Measurements from ENCODE around the gene HSPA6. TPM values are rescaled to one million over a fixed set of nuclear protein-coding genes. Genes with fewer than 3 reads are reported as not detected.
"Not testable (repeated sequence)": the region's sequence is repeated elsewhere in the genome, so short reads cannot be mapped to it uniquely, and the experiment has no call there.

The HSPA6 gene
- total RNA-seq, 1 donor from 2014 or later = not detected

- H3K4me3 ChIP-seq = peak overlapping the region; percentile 80
- Mint-ChIP-seq H3K27me3 (ENCODE audit: insufficient read depth, low read depth) (peaks cover 22% of the 10 kb centered on the region), H3K27ac (peak overlapping the region; percentile 92), H3K4me3 (peak overlapping the region; percentile 96)
- H4K20me1 ChIP-seq (ENCODE audit: low read depth); H3K4me1 Mint-ChIP-seq; H3K9me3 Mint-ChIP-seq; H3K36me3 Mint-ChIP-seq; H3K36me3 ChIP-seq; H3K9ac ChIP-seq; H3F3A ChIP-seq (ENCODE audit: low read depth); H3K79me2 ChIP-seq (ENCODE audit: low read depth); H3K27ac ChIP-seq; H3K4me1 ChIP-seq; H3K9me3 ChIP-seq (ENCODE audit: low read depth): not testable (repeated sequence)
- peak; percentile 83 for DNase-seq (ENCODE audit: low spot score)
- H3K27me3 ChIP-seq = peaks cover 30% of the 10 kb centered on the region
- peak; percentile 8 for TF ChIP-seq CTCF (IDR thresholded peaks at IDR 0.05)
- peak; percentile 50 for TF ChIP-seq EZH2 (IDR thresholded peaks at IDR 0.05)
- H3K4me2 ChIP-seq = peak overlapping the region; percentile 71
- H2AFZ ChIP-seq (replicated peaks) = peak overlapping the region; percentile 99
Observed at GRCh38 chr1:161539731-161540569, 15.6 kb downstream of the HSPA6 start.

DNA sequence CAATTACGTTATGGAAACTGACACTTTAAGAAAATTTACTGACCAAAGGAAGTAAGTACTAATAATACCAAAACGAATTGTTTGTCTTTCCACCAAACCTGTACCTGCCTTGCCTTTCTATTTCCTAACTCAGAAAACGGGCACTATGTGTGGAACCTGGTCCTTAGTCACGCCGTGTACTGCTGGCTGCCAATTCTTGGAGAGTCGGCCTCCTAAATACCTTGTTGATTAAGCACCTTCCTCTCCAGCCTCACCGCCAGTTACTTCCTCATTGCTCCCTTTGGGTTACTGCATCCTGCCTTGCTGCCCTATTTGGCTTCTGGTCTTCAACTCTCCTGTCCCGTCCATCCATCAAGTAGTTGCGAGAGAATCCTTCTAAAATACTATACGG is 16.2 kb downstream of the HSPA6 start:
- not testable (repeated sequence) for H3K4me1 ChIP-seq; DNase-seq (ENCODE audit: low spot score); H3K4me1 Mint-ChIP-seq; H4K20me1 ChIP-seq (ENCODE audit: low read depth); H3K27ac ChIP-seq; H3K36me3 ChIP-seq; H3K36me3 Mint-ChIP-seq; H3F3A ChIP-seq (ENCODE audit: low read depth); H3K27ac Mint-ChIP-seq; H3K9ac ChIP-seq; H3K9me3 ChIP-seq (ENCODE audit: low read depth); H2AFZ ChIP-seq (replicated peaks); H3K9me3 Mint-ChIP-seq; H3K79me2 ChIP-seq (ENCODE audit: low read depth)
- Histone ChIP-seq H3K4me3 (peak overlapping the region; percentile 80), H3K4me2 (peak overlapping the region; percentile 71), H3K27me3 (peaks cover 30% of the 10 kb centered on the region)
- Mint-ChIP-seq H3K4me3 (peak overlapping the region; percentile 96), H3K27me3 (ENCODE audit: insufficient read depth, low read depth) (peaks cover 22% of the 10 kb centered on the region)

GRCh38 chr1:161542091-161542559 is 17.8 kb downstream of the HSPA6 start:
- not testable (repeated sequence) for H3K4me1 ChIP-seq; DNase-seq (ENCODE audit: low spot score); H3K36me3 ChIP-seq; H3K9me3 ChIP-seq (ENCODE audit: low read depth); H3K4me2 ChIP-seq; H4K20me1 ChIP-seq (ENCODE audit: low read depth); H3K36me3 Mint-ChIP-seq; H3K9ac ChIP-seq; H3K4me1 Mint-ChIP-seq; H3K27ac ChIP-seq; H3K4me3 ChIP-seq; H2AFZ ChIP-seq (replicated peaks); H3K79me2 ChIP-seq (ENCODE audit: low read depth); H3K27ac Mint-ChIP-seq; H3F3A ChIP-seq (ENCODE audit: low read depth); H3K9me3 Mint-ChIP-seq; H3K4me3 Mint-ChIP-seq
- H3K27me3 Mint-ChIP-seq (ENCODE audit: insufficient read depth, low read depth) = peaks cover 22% of the 10 kb centered on the region
- H3K27me3 ChIP-seq = peaks cover 30% of the 10 kb centered on the region

- not testable (repeated sequence) for H3K4me1 ChIP-seq; H4K20me1 ChIP-seq (ENCODE audit: low read depth); H3K9me3 ChIP-seq (ENCODE audit: low read depth); DNase-seq (ENCODE audit: low spot score); H3K79me2 ChIP-seq (ENCODE audit: low read depth); H3K4me3 Mint-ChIP-seq; H3F3A ChIP-seq (ENCODE audit: low read depth); H3K36me3 ChIP-seq; H3K27ac ChIP-seq; H3K9me3 Mint-ChIP-seq; H3K36me3 Mint-ChIP-seq; H3K9ac ChIP-seq; H3K4me2 ChIP-seq; H3K4me1 Mint-ChIP-seq; H3K27ac Mint-ChIP-seq; H2AFZ ChIP-seq (replicated peaks); H3K4me3 ChIP-seq
- H3K27me3 Mint-ChIP-seq (ENCODE audit: insufficient read depth, low read depth) = peaks cover 22% of the 10 kb centered on the region
- H3K27me3 ChIP-seq = peaks cover 30% of the 10 kb centered on the region
Observed at GRCh38 chr1:161543125-161543524, 18.8 kb downstream of the HSPA6 start.

GRCh38 chr1:161545005-161545731 is 20.8 kb downstream of the HSPA6 start:
- H2AFZ ChIP-seq (replicated peaks); H3K9me3 Mint-ChIP-seq; H3K4me3 ChIP-seq; H3F3A ChIP-seq (ENCODE audit: low read depth); H3K9me3 ChIP-seq (ENCODE audit: low read depth); H3K79me2 ChIP-seq (ENCODE audit: low read depth); H3K27ac ChIP-seq; H3K36me3 Mint-ChIP-seq; H3K4me1 Mint-ChIP-seq; H3K27ac Mint-ChIP-seq; H3K27me3 Mint-ChIP-seq (ENCODE audit: insufficient read depth, low read depth); H4K20me1 ChIP-seq (ENCODE audit: low read depth); DNase-seq (ENCODE audit: low spot score); H3K4me2 ChIP-seq; H3K4me1 ChIP-seq; H3K36me3 ChIP-seq; H3K9ac ChIP-seq; H3K4me3 Mint-ChIP-seq: not testable (repeated sequence)
- H3K27me3 ChIP-seq = peaks cover 30% of the 10 kb centered on the region

- H3K36me3 Mint-ChIP-seq; H3K4me3 ChIP-seq; H3K79me2 ChIP-seq (ENCODE audit: low read depth); H3K4me1 ChIP-seq; H3K27ac Mint-ChIP-seq; H3K36me3 ChIP-seq; H3K4me3 Mint-ChIP-seq; H3K27ac ChIP-seq; DNase-seq (ENCODE audit: low spot score); H3F3A ChIP-seq (ENCODE audit: low read depth); H2AFZ ChIP-seq (replicated peaks); H3K9ac ChIP-seq; H3K9me3 Mint-ChIP-seq; H4K20me1 ChIP-seq (ENCODE audit: low read depth); H3K27me3 Mint-ChIP-seq (ENCODE audit: insufficient read depth, low read depth); H3K4me2 ChIP-seq; H3K27me3 ChIP-seq; H3K4me1 Mint-ChIP-seq; H3K9me3 ChIP-seq (ENCODE audit: low read depth): not testable (repeated sequence)
Observed at GRCh38 chr1:161547995-161548741, 23.8 kb downstream of the HSPA6 start.
